Left lung (tissue), 10 donors: ENCODE results near the gene RAB11FIP4. TPM values are rescaled to one million over a fixed set of nuclear protein-coding genes. Genes with fewer than 3 reads are reported as not detected.

Experiments
- ATAC-seq: fragments of 200-7000 bp; cut with Tn5 transposase; one replicate; pipeline ENCODE4 v1.9.1; 2020; ENCODE audit warnings: moderate library complexity
- DNase-seq, 4 donors: peaks; one replicate each; pipeline ENCODE4 v3.0.0-alpha.2; 2013 to 2020
- H3K27ac ChIP-seq, 2 donors: fragments of 200-600 bp; sonication (generic) in 1 of 2; one replicate each; pipeline versions ENCODE4 v1.5.0 to v1.8.0; 2020 to 2021
- H3K27me3 ChIP-seq, 2 donors: fragments of 200-600 bp; sonication (generic) in 1 of 2; one replicate each; pipeline versions ENCODE4 v1.5.0 to v1.8.0; 2020 to 2021
- H3K36me3 ChIP-seq, 2 donors: fragments of 200-600 bp; sonication (generic) in 1 of 2; one replicate each; pipeline versions ENCODE4 v1.5.0 to v1.8.0; 2020 to 2021
- H3K4me1 ChIP-seq, 2 donors: fragments of 200-600 bp; one replicate each; pipeline ENCODE4 v1.8.0; 2021
- H3K4me3 ChIP-seq, 2 donors: fragments of 200-600 bp; sonication (generic) in 1 of 2; one replicate each; pipeline versions ENCODE4 v1.5.0 to v1.8.0; 2020 to 2021; ENCODE audit warnings: mild to moderate bottlenecking in 1 of 2
- H3K9me3 ChIP-seq, 2 donors: fragments of 200-600 bp; sonication (generic) in 1 of 2; one replicate each; pipeline versions ENCODE4 v1.5.0 to v1.8.0; 2020 to 2021
- intact Hi-C, 2 donors: fragments of 100-400 bp; cut with DNase I; formaldehyde crosslinking; loops; one replicate each; pipeline versions ENCODE4 v1.11.2 to v1.14.2; 2022
- polyA plus RNA-seq, 6 donors: library from polyadenylated mRNA; unstranded; fragments of 120-200 nt; gene quantifications; one replicate each; pipeline ENCODE4 v1.2.1, GENCODE V29; 2013; ENCODE audit not compliant: insufficient read length in 6 of 6
- total RNA-seq, 2 donors: library from RNA; stranded (reverse); fragmentation: NEBNext Ultra II Directional; extraction: Animal tissue kit (Norgen Biotek cat#: 25700); gene quantifications; one replicate each; pipeline ENCODE4 v1.2.1, GENCODE V29; 2021
- TF ChIP-seq, protein P1 (sequence below), 2 donors: fragments of 200-600 bp; sonication (generic) in 1 of 2; IDR thresholded peaks; one replicate each; pipeline versions ENCODE4 v1.5.0 to v1.8.0; 2021; ENCODE audit warnings: antibody characterized with exemption in 2 of 2
- donor health status: DM: no; HTN: yes; CAD: no.
- donor health status: DM: no; HTN: no; CAD: no.

RAB11FIP4 gene
- total and polyA plus RNA-seq, 8 donors, result 7.2 to 19.9 (median 8.2) TPM

DNA sequence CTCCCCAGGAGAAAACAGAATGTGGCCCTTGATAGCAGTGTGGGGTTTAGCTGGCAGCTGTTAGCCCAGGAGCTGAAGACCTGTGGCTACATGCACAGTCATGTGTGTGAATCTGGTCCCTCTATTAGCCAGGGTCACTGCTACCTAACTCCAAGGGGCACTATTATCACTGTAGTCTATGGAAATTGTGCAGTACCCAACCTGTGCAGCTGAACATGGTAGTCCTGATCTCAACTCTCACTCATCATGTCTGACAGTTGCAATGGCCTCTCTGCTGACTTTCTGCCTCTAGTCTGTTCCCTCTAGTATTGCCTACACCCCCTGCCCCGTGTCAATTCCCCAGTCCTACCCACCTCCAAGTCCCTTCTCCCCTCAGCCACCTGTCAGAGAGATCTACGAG lies 67.4 kb downstream of the RAB11FIP4 start:
- H3K9me3 ChIP-seq, result no peaks in the 10 kb centered on the region
- no peaks in the 10 kb centered on the region for H3K27me3 ChIP-seq
- TF ChIP-seq, protein P1, sequence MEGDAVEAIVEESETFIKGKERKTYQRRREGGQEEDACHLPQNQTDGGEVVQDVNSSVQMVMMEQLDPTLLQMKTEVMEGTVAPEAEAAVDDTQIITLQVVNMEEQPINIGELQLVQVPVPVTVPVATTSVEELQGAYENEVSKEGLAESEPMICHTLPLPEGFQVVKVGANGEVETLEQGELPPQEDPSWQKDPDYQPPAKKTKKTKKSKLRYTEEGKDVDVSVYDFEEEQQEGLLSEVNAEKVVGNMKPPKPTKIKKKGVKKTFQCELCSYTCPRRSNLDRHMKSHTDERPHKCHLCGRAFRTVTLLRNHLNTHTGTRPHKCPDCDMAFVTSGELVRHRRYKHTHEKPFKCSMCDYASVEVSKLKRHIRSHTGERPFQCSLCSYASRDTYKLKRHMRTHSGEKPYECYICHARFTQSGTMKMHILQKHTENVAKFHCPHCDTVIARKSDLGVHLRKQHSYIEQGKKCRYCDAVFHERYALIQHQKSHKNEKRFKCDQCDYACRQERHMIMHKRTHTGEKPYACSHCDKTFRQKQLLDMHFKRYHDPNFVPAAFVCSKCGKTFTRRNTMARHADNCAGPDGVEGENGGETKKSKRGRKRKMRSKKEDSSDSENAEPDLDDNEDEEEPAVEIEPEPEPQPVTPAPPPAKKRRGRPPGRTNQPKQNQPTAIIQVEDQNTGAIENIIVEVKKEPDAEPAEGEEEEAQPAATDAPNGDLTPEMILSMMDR (IDR thresholded peaks at IDR 0.05), result no peak
- no peak for ATAC-seq
- no peak overlapping the region for H3K4me3 ChIP-seq
- H3K36me3 ChIP-seq, result no peaks in the 10 kb centered on the region
- intact Hi-C loops, result no loop called here
- H3K27ac ChIP-seq, result no peak overlapping the region
- no peak for DNase-seq
- no peaks in the 10 kb centered on the region for H3K4me1 ChIP-seq

DNA sequence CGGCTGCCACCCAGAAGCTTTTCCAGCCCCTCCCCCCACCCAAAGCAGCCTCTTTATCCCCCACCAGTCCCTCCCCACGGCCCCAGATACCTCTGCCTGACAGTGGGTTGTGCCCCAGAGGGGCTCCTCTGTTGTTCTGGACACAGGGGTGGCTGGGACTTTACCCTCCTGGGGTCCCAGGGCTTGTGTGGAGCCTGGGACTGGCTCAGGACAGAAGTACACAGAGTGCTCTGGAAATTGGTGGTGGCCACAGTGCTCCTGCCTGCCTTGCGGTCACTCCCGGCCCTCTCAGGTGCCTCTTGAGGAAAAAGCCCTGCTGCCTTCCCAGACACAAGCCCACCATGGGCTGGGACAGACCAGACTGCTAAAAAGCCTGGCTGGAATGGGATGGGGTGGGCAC lies 68.2 kb downstream of the RAB11FIP4 start:
- Histone ChIP-seq H3K4me3 (no peak overlapping the region), H3K36me3 (no peaks in the 10 kb centered on the region), H3K4me1 (no peaks in the 10 kb centered on the region), H3K9me3 (no peaks in the 10 kb centered on the region), H3K27me3 (no peaks in the 10 kb centered on the region), H3K27ac (no peak overlapping the region)
- intact Hi-C loops, result no loop called here
- DNase-seq (no peak), ATAC-seq (no peak)
- TF ChIP-seq, protein P1 (IDR thresholded peaks at IDR 0.05), result no peak

GRCh38 chr17:31460226-31460721 lies 68.8 kb downstream of the RAB11FIP4 start:
- intact Hi-C loops, result no loop called here
- no peak overlapping the region for H3K27ac ChIP-seq

GRCh38 chr17:31461227-31461810 lies 69.8 kb downstream of the RAB11FIP4 start:
- Histone ChIP-seq H3K36me3 (no peaks in the 10 kb centered on the region), H3K9me3 (no peaks in the 10 kb centered on the region), H3K4me1 (no peaks in the 10 kb centered on the region), H3K27me3 (no peaks in the 10 kb centered on the region), H3K4me3 (no peak overlapping the region), H3K27ac (no peak overlapping the region)
- DNase-seq, result no peak
- ATAC-seq, result no peak
- TF ChIP-seq, protein P1 (IDR thresholded peaks at IDR 0.05), result no peak
- intact Hi-C loops, result no loop called here

More at GRCh38 chr17:31460226-31460721, 68.8 kb downstream of the RAB11FIP4 start:
- no peak for ATAC-seq
- Histone ChIP-seq H3K27me3 (no peaks in the 10 kb centered on the region), H3K9me3 (no peaks in the 10 kb centered on the region), H3K36me3 (no peaks in the 10 kb centered on the region), H3K4me3 (no peak overlapping the region), H3K4me1 (no peaks in the 10 kb centered on the region)
- no peak for DNase-seq
- TF ChIP-seq, protein P1 (IDR thresholded peaks at IDR 0.05), result no peak

DNA sequence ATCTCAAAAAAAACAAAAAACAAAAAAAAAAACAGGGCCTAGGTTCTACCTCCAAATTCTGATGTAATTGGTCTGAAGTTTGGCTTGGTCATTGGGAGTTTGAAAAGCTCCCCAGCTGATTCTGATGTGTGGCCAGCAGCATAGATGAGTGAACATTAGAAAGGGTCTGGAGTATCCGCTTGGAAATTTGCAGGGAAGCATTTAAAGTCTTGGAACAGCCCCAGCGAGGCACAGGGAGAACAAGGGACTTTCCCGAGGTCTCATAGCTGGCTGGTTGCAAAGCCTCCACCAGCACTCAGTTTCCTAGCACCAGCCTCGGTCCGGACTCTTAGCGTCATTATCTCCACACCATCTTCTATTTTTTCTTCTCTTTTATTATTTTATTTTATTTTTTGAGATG lies 70.8 kb downstream of the RAB11FIP4 start:
- no peaks in the 10 kb centered on the region for H3K36me3 ChIP-seq
- TF ChIP-seq, protein P1 (IDR thresholded peaks at IDR 0.05), result no peak
- DNase-seq, result no peak
- no peak overlapping the region for H3K27ac ChIP-seq
- no peak overlapping the region for H3K4me3 ChIP-seq
- H3K4me1 ChIP-seq, result no peaks in the 10 kb centered on the region
- no peak for ATAC-seq
- intact Hi-C loops, result no loop called here
- H3K27me3 ChIP-seq, result no peaks in the 10 kb centered on the region
- H3K9me3 ChIP-seq, result no peaks in the 10 kb centered on the region
